CD4-positive, alpha-beta T cell (primary cell): Measurements from ENCODE around the gene SAMSN1. TPM values are rescaled to one million over a fixed set of nuclear protein-coding genes. Genes with fewer than 3 reads are reported as not detected.

ENCODE experiments used
- ATAC-seq: fragments of 200-7000 bp; cut with Tn5 transposase; one replicate; pipeline ENCODE4 v1.10.0; 2022; ENCODE audit warnings: mild to moderate bottlenecking; ENCODE audit not compliant: poor library complexity
- CTCF ChIA-PET: fragments of 350-600 bp; sonication (Branson Sonifier 250); formaldehyde crosslinking; loops from one replicate; lab custom pipeline; 2021; ENCODE audit warnings: antibody characterized with exemption, inconsistent platforms; lab: Charles Lee
- POLR2A ChIA-PET: fragments of 350-600 bp; sonication (Branson Sonifier 250); formaldehyde crosslinking; loops from one replicate; lab custom pipeline; 2021; ENCODE audit warnings: antibody characterized with exemption, inconsistent platforms; lab: Charles Lee
- DNase-seq, 14 experiments: peaks; one replicate each; pipeline ENCODE4 v3.0.0-alpha.2; 2013 to 2020; ENCODE audit warnings: mixed read lengths in 2 of 14
- H3K27ac ChIP-seq, 2 donors: one replicate each; pipeline versions ENCODE4 v1.5.1 to v1.7.0; 2013; ENCODE audit warnings: low read length in 2 of 2, low read depth in 1 of 2, mild to moderate bottlenecking in 1 of 2
- H3K27me3 ChIP-seq, 2 experiments: 1 replicate in 1 of 2; 2 replicates in 1 of 2; pipeline versions ENCODE4 v1.6.1 to v1.7.0; 2013; ENCODE audit warnings: low read length in 2 of 2, control low read depth in 1 of 2, mild to moderate bottlenecking in 1 of 2, moderate library complexity in 1 of 2; ENCODE audit not compliant: insufficient read depth in 2 of 2, control insufficient read depth in 1 of 2
- H3K36me3 ChIP-seq: one replicate; pipeline ENCODE4 v1.6.1; 2013; ENCODE audit warnings: low read length, control low read depth; ENCODE audit not compliant: insufficient read depth
- H3K4me1 ChIP-seq: one replicate; pipeline ENCODE4 v1.6.1; 2013; ENCODE audit warnings: low read length, control low read depth; ENCODE audit not compliant: insufficient read depth
- H3K4me3 ChIP-seq: one replicate; pipeline ENCODE4 v1.5.1; 2013; ENCODE audit warnings: mild to moderate bottlenecking, low read length, moderate library complexity
- H3K9me3 ChIP-seq, 2 experiments: 1 replicate in 1 of 2; 2 replicates in 1 of 2; pipeline versions ENCODE4 v1.6.1 to v1.7.0; 2013; ENCODE audit warnings: low read length in 2 of 2, mild to moderate bottlenecking in 2 of 2, control low read depth in 1 of 2, moderate library complexity in 1 of 2; ENCODE audit not compliant: control insufficient read depth in 1 of 2, insufficient read depth in 1 of 2
- H3K27ac Mint-ChIP-seq: one replicate; pipeline ENCODE4 v1.8.0; 2020; ENCODE audit warnings: mixed read lengths
- H3K27me3 Mint-ChIP-seq: one replicate; pipeline ENCODE4 v1.8.0; 2021; ENCODE audit warnings: mixed read lengths
- H3K36me3 Mint-ChIP-seq: one replicate; pipeline ENCODE4 v1.8.0; 2021; ENCODE audit warnings: low read depth, mixed read lengths
- H3K4me1 Mint-ChIP-seq: one replicate; pipeline ENCODE4 v1.8.0; 2021; ENCODE audit warnings: low read depth, mixed read lengths
- H3K4me3 Mint-ChIP-seq: one replicate; pipeline ENCODE4 v1.8.0; 2020; ENCODE audit warnings: mild to moderate bottlenecking, mixed read lengths
- H3K9me3 Mint-ChIP-seq: one replicate; pipeline ENCODE4 v1.8.0; 2020; ENCODE audit warnings: mixed read lengths
- CTCF ChIP-seq: fragments of 200-600 bp; IDR thresholded peaks from one replicate; pipeline ENCODE4 v1.8.0; 2022; ENCODE audit warnings: antibody characterized with exemption, mild to moderate bottlenecking
- intact Hi-C, 2 experiments: fragments of 100-400 bp; cut with DNase I in 1 of 2; cut with micrococcal nuclease in 1 of 2; formaldehyde crosslinking; loops; one replicate each; pipeline versions ENCODE4 v1.15.1 to v1.9.0; 2023 to 2025; cut with DNase I, micrococcal nuclease
- total RNA-seq, 174 experiments: library from RNA in 2 of 174; stranded (reverse) in 2 of 174; gene quantifications; one replicate each; pipeline ENCODE4 v1.2.3 and lab custom pipeline; 2021 to 2026

SAMSN1 gene
- total RNA-seq, 2 experiments from 2014 or later = 51.2 to 51.3 TPM

- TF ChIP-seq CTCF = no peak
- Mint-ChIP-seq H3K9me3 (no peaks in the 10 kb centered on the region), H3K4me3 (no peak overlapping the region), H3K4me1 (peaks cover 23% of the 10 kb centered on the region), H3K27ac (no peak overlapping the region), H3K27me3 (no peaks in the 10 kb centered on the region), H3K36me3 (peaks cover 20% of the 10 kb centered on the region)
- intact Hi-C loops = no loop called here
- ChIA-PET POLR2A (no interaction called here), CTCF (interaction anchor here (1.3 kb wide), 1 partner anchor 255 kb away, joined by 3 read pairs; no protein-coding TSS in a partner anchor)
- no peak for ATAC-seq
- DNase-seq = no peak
- H3K4me3 ChIP-seq = no peak overlapping the region
- H3K27ac ChIP-seq = no peak overlapping the region
- peaks cover 19% of the 10 kb centered on the region for H3K36me3 ChIP-seq
- H3K27me3 ChIP-seq = no peaks in the 10 kb centered on the region
- H3K4me1 ChIP-seq = peaks cover 15% of the 10 kb centered on the region
- H3K9me3 ChIP-seq = no peaks in the 10 kb centered on the region
Observed at GRCh38 chr21:14483296-14483695, 62.8 kb downstream of the SAMSN1 start.

- Histone ChIP-seq H3K4me1 (peaks cover 15% of the 10 kb centered on the region), H3K4me3 (peak overlapping the region; percentile 9), H3K36me3 (peaks cover 13% of the 10 kb centered on the region), H3K27ac (peak overlapping the region in 1 of 2 donors; percentile 23), H3K27me3 (no peaks in the 10 kb centered on the region), H3K9me3 (no peaks in the 10 kb centered on the region)
- POLR2A ChIA-PET = interaction anchor here (1.0 to 1.9 kb wide), 3 partner anchors 11 to 194 kb away, joined by 3 to 4 read pairs (median 3); no protein-coding TSS in a partner anchor
- no peak for TF ChIP-seq CTCF
- Mint-ChIP-seq H3K36me3 (peaks cover 20% of the 10 kb centered on the region), H3K27me3 (no peaks in the 10 kb centered on the region), H3K4me1 (peaks cover 15% of the 10 kb centered on the region), H3K9me3 (no peaks in the 10 kb centered on the region), H3K4me3 (peak overlapping the region; percentile 22), H3K27ac (peak overlapping the region; percentile 73)
- CTCF ChIA-PET = interaction anchor here (1.3 kb wide), 1 partner anchor 256 kb away, joined by 3 read pairs; no protein-coding TSS in a partner anchor
- peak in 6 of 14 experiments; percentile 6 to 82 (median 52) for DNase-seq
- peak; percentile 93 for ATAC-seq
- intact Hi-C loops = no loop called here
Observed at GRCh38 chr21:14482165-14482564, 64.0 kb downstream of the SAMSN1 start.

GRCh38 chr21:14480411-14481031 is 65.6 kb downstream of the SAMSN1 start:
- intact Hi-C loops = no loop called here
- ATAC-seq (no peak), DNase-seq (no peak)
- peaks cover 16% of the 10 kb centered on the region for H3K36me3 Mint-ChIP-seq
- no peak overlapping the region for H3K4me3 ChIP-seq
- no peak overlapping the region for H3K27ac Mint-ChIP-seq
- H3K27me3 Mint-ChIP-seq = no peaks in the 10 kb centered on the region
- no peaks in the 10 kb centered on the region for H3K27me3 ChIP-seq
- no peak overlapping the region for H3K4me3 Mint-ChIP-seq
- H3K4me1 ChIP-seq = peaks cover 15% of the 10 kb centered on the region
- H3K4me1 Mint-ChIP-seq = peaks cover 15% of the 10 kb centered on the region
- ChIA-PET CTCF (interaction anchor here (1.0 kb wide), 1 partner anchor 257 kb away, joined by 3 read pairs; no protein-coding TSS in a partner anchor), POLR2A (interaction anchor here (0.7 to 1.9 kb wide), 2 partner anchors 60 to 196 kb away, joined by 3 to 4 read pairs; no protein-coding TSS in a partner anchor)
- H3K9me3 ChIP-seq = no peaks in the 10 kb centered on the region
- peaks cover 5% of the 10 kb centered on the region for H3K36me3 ChIP-seq
- no peak for TF ChIP-seq CTCF
- H3K27ac ChIP-seq = no peak overlapping the region
- no peaks in the 10 kb centered on the region for H3K9me3 Mint-ChIP-seq
